ENCODE data around the gene CENPU.
"Not testable (repeated sequence)": the region's sequence is repeated elsewhere in the genome, so short reads cannot be mapped to it uniquely, and the experiment has no call there.

CENPU gene

DNA sequence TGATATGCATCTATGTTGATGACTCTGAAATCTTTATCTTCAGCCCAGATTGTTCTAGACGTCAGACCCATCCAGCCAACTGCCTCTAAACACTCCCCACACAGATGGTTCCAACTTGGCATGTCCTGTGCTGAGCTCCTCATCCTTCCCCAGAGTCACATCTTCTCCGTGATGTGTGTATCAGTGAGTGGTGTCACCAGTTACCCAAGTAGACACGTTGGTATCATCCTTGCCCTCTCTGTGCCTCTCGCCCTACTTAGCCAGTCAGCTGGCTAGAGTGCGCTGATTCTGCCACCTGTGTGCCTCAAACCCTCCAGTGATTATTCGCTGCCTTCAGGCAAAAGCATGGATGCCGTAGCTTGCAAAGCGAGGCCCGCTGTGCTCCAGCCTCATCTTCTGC lies 65.8 kb downstream of the CENPU start:
- no peak for DNase-seq (ENCODE audit: low read depth in 3 of 3)

- no peak for DNase-seq (ENCODE audit: low read depth in 3 of 3)
These were observed 67.2 kb downstream of the CENPU start for GRCh38 chr4:184666670-184667069.

DNA sequence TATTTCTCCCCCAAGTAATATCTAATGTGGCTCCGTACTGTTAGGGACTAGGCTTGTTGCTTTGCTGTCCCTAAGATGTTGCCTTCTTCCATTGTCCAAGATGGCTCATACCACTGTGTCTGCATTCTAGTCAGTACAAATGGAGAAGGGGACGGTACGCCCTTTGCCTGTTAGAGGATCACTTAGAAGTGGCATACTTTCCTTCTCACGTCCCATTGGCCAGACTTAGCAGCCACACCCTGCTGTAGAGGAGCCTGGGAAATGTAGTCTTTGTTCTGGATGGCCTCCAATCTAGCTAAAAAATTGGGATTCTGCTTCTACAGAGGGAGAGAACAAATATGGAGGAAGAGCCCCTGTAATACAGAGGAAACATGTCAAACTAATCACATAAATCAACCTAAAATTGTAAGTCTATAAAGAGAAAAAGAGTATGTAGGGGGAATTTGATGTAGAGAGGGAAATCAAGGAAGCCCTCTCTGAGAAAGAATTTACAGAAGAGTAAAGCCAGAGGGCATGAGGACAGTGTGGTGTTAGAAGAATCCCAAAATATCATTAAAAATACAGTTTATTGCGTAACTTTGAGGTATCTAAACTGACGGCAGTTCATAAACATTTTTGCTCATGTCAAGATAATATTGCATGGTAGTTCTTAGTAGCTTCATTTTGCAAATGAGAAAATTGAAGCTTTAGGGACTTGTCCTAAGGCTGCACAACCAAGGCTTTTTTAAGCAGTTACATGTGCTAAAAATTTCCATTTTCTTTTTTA lies 69.3 kb downstream of the CENPU start:
- no peak for DNase-seq (ENCODE audit: low read depth in 3 of 3)

DNA sequence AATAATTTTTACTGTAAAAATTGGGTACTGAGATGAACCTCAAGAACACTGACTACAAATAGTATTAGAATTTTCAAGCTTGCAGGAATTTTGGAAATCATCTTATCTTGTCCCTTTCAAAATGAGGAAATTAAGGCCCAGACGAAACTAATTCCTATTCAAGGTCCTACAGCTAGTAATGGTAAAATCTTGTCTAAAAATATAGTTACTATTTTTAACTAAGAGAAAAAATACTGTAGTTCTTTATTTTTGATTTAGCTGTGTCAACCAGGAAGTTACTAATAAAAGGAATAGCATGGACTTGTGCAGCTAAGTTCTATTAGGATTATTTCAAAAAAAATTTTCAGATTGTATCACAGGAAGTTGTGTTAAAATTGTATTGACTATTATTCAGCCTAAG lies 71.7 kb downstream of the CENPU start:
- no peak for DNase-seq (ENCODE audit: low read depth in 3 of 3)

DNA sequence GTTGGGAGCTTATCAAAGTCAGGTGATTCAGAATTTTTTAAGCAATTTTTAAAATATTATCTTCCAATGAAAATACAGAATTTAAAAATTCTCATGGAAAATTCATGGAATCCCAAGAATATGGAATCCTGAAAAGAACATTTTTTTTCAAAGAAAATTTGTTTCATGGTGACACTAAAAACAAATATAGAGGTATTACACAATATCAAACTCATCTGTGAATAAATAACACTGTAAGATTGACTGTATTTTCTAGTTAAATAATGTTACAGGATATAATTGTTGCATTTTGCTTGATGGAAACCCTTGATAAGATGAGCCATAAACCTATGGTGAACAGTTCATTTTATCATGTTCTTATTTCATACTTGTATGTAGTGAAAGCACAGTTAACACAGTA lies 72.9 kb downstream of the CENPU start:
- DNase-seq (ENCODE audit: low read depth in 3 of 3), result no peak

- not testable (repeated sequence) for DNase-seq (ENCODE audit: low read depth in 3 of 3)
These were observed 76.1 kb downstream of the CENPU start for GRCh38 chr4:184657820-184658219.

GRCh38 chr4:184657144-184657543 lies 76.8 kb downstream of the CENPU start:
- no peak for DNase-seq (ENCODE audit: low read depth in 3 of 3)

DNA sequence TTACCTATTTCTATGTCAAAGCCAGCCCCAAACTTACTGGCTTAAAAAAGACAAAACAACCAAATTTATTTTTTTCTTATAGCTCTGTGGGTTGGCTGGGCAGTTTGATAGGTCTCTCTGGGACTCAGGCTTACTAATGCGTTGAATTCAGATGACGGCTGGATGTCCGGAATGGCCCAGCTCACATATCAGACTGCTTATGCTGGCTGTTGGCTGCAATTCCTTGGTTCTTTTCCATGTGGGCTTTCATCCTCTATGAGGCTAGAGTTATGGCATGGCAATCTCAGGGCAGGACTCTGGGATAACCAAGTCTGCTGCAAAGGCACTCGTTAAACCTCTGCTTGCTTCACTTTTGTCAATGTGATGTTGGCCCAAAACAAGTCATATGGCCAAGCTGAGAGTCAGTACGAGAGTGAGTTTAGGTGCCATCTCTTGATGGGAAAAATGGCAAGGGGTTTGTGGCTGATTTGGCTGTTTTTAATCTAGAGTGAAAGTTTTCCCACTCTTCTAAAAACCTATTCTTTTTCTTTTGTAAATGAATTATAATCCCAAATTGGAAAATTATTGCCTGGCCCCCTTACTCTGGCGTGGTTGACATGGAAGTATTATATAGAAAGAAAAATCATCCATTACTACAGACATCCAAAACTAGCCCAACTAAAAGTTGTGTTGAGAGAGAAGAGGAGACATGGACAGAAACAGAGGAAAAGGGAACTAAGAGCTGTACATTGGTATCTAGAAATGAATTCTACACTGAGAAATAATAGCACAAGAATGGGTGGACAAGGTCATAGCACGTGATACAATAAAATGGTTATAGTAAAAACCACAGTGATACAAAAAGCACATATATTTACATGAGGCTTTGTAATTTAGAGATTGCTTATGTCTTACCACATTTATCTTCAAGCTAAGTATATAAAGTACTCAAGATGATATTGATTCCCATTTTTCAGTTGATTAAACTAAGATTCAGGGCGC lies 77.7 kb downstream of the CENPU start:
- no peak for DNase-seq (ENCODE audit: low read depth in 3 of 3)

DNA sequence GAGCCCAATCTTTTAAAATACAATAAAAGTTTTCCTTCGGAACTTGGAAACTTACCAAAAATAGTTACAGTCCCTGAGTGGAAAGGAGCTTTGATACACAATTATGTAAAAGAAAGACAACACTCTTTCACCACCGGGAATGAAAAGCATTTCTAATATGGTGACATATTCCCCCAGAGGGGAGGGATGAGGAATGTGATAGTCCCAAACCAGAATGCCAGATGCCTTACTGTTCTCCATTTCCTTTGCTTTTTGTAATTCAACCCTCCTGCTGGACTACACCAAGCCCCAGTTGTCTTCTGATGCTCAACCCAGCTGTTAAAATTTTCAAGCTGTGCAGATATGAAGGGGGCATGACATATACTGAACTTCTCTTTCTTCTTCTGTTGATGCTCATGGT lies 80.2 kb downstream of the CENPU start:
- no peak for DNase-seq (ENCODE audit: low read depth in 3 of 3)

GRCh38 chr4:184652681-184653080 lies 81.2 kb downstream of the CENPU start:
- not testable (repeated sequence) for DNase-seq (ENCODE audit: low read depth in 3 of 3)

- no peak for DNase-seq (ENCODE audit: low read depth in 3 of 3)
These were observed 82.0 kb downstream of the CENPU start for GRCh38 chr4:184651899-184652298.

DNA sequence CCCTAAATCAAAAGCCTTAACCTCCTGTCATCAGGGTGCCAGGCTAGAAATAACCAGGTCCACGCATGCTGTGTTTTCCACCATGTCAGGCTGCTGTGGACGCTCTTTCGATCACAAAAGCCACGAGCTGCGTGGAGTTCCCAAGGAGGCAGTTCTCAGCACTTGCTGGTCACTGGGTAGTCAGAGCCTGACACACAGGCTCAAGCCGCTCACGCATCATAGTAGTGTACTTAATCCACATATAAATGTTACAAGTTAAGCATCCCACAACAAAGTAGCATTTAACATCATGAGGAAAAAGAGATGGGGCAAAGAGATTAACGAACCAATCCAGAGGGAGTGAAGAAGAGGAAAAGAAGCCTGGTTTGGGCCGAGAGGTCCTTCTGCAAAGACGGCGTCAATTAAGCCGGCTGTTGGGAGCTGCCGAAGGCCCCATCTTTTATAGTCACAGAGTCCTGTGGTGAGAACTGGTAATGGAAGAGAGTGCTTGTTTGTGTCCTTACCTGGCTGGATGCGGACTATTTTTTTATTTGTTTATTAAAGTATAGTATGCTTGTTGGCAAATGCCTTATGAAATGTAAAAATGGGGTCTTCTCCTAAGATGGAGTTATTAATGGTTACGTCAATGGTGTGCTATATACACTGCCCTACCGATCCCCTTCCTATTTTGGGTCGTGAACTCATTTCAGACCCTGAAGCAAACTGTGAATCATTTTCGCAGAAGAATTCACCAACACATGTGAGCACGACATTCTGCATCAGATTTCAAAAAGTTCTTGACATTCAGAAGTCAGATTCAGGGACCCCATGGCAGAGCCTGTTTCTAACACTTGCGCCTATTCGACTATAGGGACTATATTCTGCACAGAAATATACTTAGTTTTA lies 83.7 kb downstream of the CENPU start:
- no peak for DNase-seq (ENCODE audit: low read depth in 3 of 3)

- DNase-seq (ENCODE audit: low read depth in 3 of 3), result peak; percentile 90 to 97 (median 96)
These were observed 84.6 kb downstream of the CENPU start, which contains the start of the genes CASP3 and PRIMPOL for GRCh38 chr4:184649026-184649970. CASP3 (minus strand) TSS chr4:184649447; CDS start chr4:184638453, 10,994 bp downstream. PRIMPOL (plus strand) TSS chr4:184649738; CDS start chr4:184657141, 7,403 bp downstream.

DNA sequence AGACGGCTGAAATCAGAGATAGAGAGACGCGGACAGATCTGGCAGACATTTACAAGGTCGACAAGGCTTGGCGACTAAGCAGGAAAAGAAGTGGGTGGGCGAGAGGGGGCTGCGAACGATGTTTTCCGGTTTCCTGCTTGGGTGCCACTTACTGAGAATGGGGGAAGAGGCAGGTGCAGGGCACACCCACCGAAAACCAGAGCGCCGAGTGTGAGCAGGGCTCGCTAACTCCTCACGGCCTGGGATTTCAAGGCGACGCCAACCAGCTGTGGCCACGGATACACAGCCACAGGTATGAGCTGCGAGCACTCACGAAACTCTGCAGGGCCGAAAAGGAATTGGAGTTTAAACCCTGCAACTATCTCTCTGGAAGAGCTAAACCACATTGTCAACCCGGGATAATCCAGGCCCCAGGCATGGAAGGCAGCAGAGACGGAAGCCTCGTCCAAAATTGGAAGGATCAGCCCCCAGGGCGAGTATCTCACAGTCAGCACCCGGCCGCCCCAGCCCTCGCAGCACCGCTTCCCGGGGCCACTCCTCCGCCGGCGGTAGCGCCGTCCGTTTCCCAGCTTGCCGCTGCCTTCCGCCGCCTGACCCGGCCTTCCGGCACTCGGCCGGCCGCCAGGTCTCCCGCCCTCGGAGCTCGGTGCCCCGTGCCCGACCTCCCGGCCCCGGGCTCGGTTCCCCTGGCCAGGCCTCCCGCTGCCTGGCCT lies 85.4 kb downstream of the CENPU start:
- no peak for DNase-seq (ENCODE audit: low read depth in 3 of 3)

DNA sequence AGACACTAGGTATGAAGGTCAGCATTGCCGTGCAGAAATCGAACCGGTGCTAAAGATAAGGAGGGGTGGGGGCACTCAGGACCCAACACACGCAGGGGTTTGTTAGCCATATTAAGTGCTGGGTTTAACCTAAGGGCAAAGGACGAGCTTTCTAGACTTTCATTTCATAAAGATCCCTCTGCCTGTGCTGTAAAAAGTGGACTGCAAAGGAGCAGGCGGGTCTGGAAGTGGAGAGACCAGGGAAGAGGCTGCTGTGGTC lies 85.9 kb downstream of the CENPU start:
- no peak for DNase-seq (ENCODE audit: low read depth in 3 of 3)

GRCh38 chr4:184647266-184648053 lies 86.4 kb downstream of the CENPU start:
- no peak for DNase-seq (ENCODE audit: low read depth in 3 of 3)

DNA sequence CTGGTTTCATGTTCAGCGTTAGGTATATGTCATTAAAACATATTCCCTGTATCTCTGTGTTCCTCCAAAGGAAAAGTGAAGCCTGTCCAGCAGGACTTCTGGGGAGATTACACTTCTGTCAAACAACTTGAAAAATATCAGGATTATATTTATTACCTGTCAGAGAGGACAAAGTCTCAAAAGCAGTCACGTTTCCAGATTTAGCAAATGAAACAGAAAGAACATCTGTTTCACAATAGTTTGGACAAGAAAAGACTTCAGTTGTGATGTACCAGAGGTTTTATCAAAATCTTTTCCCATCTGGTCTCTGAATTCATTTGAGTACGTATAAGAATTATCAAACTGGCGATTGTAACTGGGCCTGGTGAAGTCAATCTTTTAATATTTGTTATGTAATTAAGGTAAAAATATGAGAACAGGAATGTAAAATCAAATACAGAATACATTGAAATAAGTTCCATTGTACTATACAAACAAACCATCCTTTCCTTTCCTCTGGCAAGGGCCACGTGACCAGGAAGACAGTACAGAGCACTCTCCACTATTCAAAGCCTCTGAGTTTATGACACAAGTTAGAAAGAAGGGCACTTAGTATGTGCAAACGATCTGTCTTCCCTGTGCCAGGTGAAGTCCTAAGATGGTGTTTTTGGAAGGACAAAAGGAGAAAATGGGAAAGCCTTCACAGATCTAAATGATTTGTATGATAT lies 87.8 kb downstream of the CENPU start:
- DNase-seq (ENCODE audit: low read depth in 3 of 3), result no peak

DNA sequence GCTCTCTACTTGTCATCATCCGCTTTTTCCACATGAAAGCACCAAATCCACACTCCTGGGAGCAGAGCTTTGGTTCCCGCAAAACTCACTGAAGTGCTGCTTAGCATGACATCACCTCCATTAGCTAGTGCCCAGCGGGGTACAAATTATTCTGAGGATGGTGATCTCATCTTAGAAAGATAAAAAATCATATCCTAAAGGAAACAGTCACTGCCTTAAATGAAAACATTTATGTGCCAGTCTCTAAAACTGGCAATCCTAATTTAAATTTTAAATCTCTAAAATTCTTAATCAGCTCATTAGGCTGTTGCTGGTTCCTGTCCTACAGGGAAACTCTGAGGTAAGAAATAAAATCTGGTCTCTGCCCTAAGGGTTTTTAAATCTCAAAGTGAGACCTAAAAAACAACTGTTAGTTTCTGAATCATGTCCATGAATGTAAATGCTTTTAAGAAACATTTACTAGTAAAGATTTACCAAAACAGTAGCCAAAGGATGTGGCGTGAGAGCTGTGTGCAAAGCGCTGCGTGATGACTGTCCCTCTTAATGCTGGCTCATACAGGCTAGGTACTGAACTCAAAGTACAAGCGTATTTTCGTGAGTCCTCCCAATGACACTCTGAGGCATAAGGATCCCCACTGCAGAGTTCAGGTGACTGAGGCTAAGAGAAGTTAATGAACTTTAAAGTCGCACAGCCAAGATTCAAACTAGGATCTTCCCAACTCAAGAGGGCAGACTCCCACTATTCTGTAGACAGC lies 89.2 kb downstream of the CENPU start:
- DNase-seq (ENCODE audit: low read depth in 3 of 3), result no peak

Measured in stimulated activated CD4-positive, alpha-beta T cell treated with anti-CD3 and anti-CD28 coated beads, TNF-alpha, amount 100 ng/mL, for 48 hours (primary cell).